ENCODE results near the gene HIGD1C. TPM values are rescaled to one million over a fixed set of nuclear protein-coding genes. Genes with fewer than 3 reads are reported as not detected.

Gene HIGD1C
- total and polyA plus RNA-seq, 8 donors: not detected

DNA sequence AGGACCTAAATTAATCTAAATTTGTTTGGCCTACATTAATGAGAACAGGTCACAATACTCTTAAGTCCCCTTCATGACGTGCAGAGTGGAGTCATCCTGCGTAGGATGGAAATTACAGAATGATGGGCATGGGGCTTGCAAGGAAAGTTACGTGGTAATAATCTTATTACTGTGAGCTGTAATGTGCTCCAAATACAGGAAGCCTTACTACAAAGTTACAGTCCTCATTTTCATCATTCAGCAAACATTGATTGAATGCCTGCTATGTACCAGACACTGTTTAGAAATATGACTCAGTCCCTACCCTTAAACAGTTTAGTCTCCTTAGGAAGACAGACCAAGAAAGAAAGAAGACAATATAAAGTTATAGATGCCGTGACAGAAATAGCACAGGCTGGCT is 9.4 kb downstream of the HIGD1C start:
- Histone ChIP-seq H3K27me3 (no peaks in the 10 kb centered on the region), H3K9me3 (no peaks in the 10 kb centered on the region), H3K4me3 (no peak overlapping the region), H3K27ac (no peak overlapping the region), H3K4me1 (no peaks in the 10 kb centered on the region), H3K36me3 (no peaks in the 10 kb centered on the region)
- FAIRE-seq: no peak
- 95 to 97% methylated on average over 4 of the region's 4 CpGs for WGBS, 2 donors
- intact Hi-C loops (cut with DNase I): no loop called here
- ATAC-seq: no peak
- TF ChIP-seq, protein P1, sequence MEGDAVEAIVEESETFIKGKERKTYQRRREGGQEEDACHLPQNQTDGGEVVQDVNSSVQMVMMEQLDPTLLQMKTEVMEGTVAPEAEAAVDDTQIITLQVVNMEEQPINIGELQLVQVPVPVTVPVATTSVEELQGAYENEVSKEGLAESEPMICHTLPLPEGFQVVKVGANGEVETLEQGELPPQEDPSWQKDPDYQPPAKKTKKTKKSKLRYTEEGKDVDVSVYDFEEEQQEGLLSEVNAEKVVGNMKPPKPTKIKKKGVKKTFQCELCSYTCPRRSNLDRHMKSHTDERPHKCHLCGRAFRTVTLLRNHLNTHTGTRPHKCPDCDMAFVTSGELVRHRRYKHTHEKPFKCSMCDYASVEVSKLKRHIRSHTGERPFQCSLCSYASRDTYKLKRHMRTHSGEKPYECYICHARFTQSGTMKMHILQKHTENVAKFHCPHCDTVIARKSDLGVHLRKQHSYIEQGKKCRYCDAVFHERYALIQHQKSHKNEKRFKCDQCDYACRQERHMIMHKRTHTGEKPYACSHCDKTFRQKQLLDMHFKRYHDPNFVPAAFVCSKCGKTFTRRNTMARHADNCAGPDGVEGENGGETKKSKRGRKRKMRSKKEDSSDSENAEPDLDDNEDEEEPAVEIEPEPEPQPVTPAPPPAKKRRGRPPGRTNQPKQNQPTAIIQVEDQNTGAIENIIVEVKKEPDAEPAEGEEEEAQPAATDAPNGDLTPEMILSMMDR (IDR thresholded peaks at IDR 0.05): no peak
- no peak for DNase-seq

DNA sequence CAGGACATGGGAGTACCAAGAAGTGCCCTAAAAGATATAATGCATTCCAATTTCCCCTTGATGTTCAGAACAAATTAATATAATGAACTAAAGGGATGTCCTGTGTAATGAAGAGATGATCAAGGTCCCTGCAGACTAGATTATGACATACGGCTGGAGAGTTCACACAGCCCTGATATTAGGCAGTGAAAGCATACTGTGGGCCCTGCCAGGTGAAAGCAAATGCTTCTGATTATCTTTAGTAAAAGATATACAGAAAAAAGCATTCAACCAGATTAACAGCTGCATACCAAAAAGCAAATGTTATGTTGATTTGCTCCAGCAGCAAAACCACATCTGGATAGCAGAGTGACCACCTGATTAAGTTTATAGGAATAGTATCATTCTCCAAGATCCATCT is 12.1 kb downstream of the HIGD1C start:
- intact Hi-C loops (cut with DNase I): no loop called here
- TF ChIP-seq, protein P1 (IDR thresholded peaks at IDR 0.05): no peak
- Histone ChIP-seq H3K9me3 (no peaks in the 10 kb centered on the region), H3K4me3 (no peak overlapping the region), H3K4me1 (no peaks in the 10 kb centered on the region), H3K27ac (no peak overlapping the region), H3K27me3 (no peaks in the 10 kb centered on the region), H3K36me3 (peaks cover 0 to 7% (median 0%) of the 10 kb centered on the region in 3 donors)
- no peak for ATAC-seq
- DNase-seq: no peak
- WGBS, 2 donors: 0 to 63% methylated on average over 1 of the region's 1 CpG
- FAIRE-seq: no peak

DNA sequence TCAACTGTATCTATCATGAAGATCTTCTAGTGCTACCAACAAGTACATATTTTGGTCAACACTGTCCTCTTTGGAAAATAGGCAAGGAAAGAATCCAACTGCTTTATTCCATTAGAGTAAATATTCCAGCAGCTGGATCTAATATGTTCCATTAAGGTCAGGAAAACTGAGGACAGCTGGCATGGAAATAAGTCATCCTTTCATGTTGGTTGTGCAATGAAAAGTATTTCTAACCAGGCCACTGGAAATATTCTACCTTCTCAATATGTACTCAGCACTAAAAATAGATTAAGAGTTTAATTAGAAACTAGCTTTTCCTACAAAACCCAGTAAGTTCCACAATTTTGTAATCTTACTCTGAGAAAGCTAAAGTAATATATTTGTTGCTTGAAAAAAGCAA is 19.6 kb downstream of the HIGD1C start:
- DNase-seq (no peak), ATAC-seq (no peak), FAIRE-seq (no peak)
- Histone ChIP-seq H3K4me1 (no peaks in the 10 kb centered on the region), H3K27me3 (no peaks in the 10 kb centered on the region), H3K4me3 (no peak overlapping the region), H3K9me3 (no peaks in the 10 kb centered on the region), H3K27ac (no peak overlapping the region), H3K36me3 (peaks cover 0 to 7% (median 0%) of the 10 kb centered on the region in 3 donors)
- TF ChIP-seq, protein P1 (IDR thresholded peaks at IDR 0.05): no peak
- intact Hi-C loops (cut with DNase I): no loop called here

DNA sequence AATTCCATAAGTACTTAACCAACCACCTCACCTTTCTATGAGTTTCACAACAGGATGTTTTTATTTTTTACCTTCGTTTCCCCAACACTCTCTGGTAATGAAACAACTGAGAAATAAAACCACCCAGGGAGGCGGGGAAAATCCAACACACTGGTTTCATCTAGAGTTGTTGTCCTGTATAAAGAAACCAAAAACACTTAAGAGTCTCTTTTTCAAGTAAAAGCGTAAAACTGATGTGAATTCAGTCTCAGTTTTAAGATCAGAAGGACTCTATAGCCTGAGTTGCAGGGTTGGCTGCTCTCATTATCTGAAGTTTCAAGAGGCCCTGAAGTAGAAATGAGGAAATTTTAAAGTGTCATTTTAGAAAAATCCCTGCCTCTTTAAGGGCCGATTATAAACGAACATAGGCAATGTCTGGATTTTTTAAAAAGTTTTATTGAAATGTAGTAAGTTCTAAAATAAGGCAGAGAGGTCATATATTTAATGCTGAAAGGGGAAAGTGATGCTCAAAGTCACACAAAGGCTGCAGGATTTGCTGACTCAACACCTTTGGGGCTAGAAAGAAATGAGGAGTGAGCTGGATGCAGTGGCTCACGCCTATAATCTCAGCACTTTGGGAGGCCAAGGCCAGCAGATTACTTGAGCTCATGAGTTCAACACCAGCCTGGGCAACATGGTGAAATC is 27.2 kb downstream of the HIGD1C start:
- H3K4me1 ChIP-seq: peaks cover 7 to 22% (median 14%) of the 10 kb centered on the region in 3 donors
- no peak overlapping the region for H3K27ac ChIP-seq
- H3K36me3 ChIP-seq: no peaks in the 10 kb centered on the region
- no peak overlapping the region for H3K4me3 ChIP-seq
- TF ChIP-seq, protein P1 (IDR thresholded peaks at IDR 0.05): no peak
- no peaks in the 10 kb centered on the region for H3K27me3 ChIP-seq
- FAIRE-seq: no peak
- no peak for ATAC-seq
- no peaks in the 10 kb centered on the region for H3K9me3 ChIP-seq
- no peak for DNase-seq
- WGBS, 2 donors: 59 to 66% methylated on average over 6 of the region's 6 CpGs
- intact Hi-C loops (cut with DNase I): no loop called here

DNA sequence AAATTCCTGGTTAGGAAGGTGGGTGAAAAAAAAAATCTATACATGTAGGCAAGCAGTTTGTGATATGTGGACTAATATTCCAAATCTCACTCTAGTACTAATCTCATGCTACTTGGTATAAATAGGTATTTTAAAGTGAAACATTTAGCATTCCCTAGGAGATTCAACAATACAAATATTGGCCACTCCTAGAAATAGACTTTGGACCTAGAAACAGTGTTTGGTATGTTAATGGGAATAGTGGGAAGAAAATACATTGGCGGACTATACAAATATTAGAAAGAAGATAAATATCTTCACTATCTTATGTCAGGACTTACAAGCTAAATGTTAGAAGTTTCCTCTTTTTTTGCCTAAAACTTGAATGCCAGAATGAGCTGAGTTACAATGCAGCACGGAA is 28.2 kb downstream of the HIGD1C start:
- intact Hi-C loops (cut with DNase I): no loop called here
- H3K36me3 ChIP-seq: no peaks in the 10 kb centered on the region
- H3K27me3 ChIP-seq: no peaks in the 10 kb centered on the region
- H3K27ac ChIP-seq: no peak overlapping the region
- no peak for DNase-seq
- TF ChIP-seq, protein P1 (IDR thresholded peaks at IDR 0.05): no peak
- 25% methylated on average over 2 of the region's 2 CpGs for WGBS, 2 donors
- FAIRE-seq: no peak
- peaks cover 7 to 22% (median 14%) of the 10 kb centered on the region in 3 donors for H3K4me1 ChIP-seq
- H3K4me3 ChIP-seq: no peak overlapping the region
- no peaks in the 10 kb centered on the region for H3K9me3 ChIP-seq
- peak; percentile 73 to 86 (median 79) for ATAC-seq
